HG02870 (cell line): ENCODE results near the gene ANO4.
A peak's percentile ranks its signal among the peaks of the same experiment; 100 is the strongest.
"Not testable (repeated sequence)": the region's sequence is repeated elsewhere in the genome, so short reads cannot be mapped to it uniquely, and the experiment has no call there.

ENCODE experiments used
- ATAC-seq: cut with Tn5 transposase; IDR thresholded peaks from one replicate; pipeline ENCODE4 v1.9.1; 2021; ENCODE audit warnings: mild to moderate bottlenecking, moderate library complexity; ENCODE audit not compliant: unreplicated experiment

ANO4 gene

DNA sequence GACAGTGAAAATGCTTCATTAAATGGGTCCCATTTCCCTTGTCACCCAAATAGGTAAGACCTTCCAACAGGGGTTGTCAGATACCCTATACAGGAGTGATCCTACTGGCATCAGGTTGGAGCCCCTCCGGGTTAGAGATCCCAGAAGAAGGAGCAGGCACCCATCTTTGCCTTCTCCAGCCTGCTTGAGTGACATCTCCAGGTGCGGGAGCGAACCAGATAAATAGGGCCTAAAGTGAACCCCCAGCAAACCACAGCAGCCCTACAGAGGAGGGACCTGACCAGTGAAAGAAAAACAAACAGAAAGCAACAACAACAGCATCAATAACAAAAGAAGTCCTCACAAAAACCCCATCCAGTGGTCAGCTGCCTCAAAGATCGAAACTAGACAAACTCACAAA lies 233.2 kb downstream of the ANO4 start:
- no peak for ATAC-seq

- peak; percentile 80 for ATAC-seq
Observed at GRCh38 chr12:101038289-101038871, 243.8 kb downstream of the ANO4 start.

DNA sequence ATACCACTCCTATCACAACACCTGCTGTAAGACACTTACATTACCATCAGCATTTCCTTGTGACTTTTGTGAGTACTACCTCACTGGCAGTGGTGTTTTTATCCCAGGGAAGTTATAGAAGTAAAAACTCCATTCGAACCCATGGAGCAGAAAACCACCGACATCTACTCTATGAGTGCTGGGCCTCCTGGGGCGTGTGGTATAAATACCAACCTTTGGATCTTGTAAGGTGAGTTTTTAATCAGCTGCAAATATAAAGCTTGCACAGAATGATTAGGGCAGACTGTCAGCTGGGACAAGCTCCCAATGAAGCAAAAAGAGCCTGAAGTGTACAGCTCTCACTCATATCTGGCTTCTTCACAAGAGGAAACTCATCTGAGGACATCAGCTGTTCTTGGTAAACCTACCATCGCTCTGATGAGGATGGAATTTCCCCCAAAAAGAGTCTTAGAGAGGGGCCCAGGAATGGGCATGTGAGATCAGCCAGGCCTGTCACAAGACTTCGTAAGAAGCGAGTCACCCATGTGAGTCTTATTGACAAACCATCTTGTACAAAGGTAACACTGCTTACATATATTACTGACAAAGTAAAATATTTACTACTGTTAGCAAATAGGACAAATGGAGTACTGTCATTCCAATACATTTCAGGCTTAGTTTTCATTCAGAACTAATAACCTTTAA lies 245.4 kb downstream of the ANO4 start:
- ATAC-seq, result no peak

DNA sequence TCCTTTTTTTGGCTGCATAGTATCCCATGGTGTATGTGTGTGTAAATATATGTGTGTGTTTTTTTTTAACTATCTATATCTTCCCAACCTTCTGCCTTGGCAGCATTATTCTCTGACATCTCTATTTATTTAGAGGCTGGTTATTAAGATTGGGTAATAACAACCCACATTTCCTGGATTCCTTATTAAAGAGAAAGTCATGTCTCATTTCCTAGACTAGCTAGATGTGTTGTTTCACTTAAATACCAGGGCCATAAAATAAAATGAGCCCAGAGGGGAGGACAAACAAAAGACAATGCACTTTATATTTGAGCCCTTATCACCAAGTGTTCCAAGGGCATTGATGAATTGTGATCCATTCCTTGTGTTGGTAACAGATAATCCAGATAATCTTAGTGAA lies 246.4 kb downstream of the ANO4 start:
- no peak for ATAC-seq

DNA sequence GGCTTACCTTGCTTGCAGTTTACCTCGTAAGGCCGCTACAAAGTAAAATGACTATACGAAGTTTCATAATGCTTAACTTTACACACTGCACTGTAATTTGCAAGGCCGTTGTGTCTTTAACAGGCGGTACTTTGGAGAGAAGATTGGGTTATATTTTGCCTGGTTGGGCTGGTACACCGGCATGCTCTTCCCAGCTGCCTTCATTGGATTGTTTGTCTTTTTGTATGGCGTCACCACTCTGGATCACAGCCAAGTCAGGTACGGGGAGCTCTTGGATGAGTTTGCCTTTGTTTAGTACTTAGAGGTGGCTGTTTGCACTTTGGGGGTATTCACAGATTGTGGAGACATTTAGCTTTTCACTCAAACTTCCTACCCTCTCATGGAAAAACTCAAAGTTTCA lies 247.6 kb downstream of the ANO4 start:
- ATAC-seq, result no peak

GRCh38 chr12:101044512-101045059 lies 250.0 kb downstream of the ANO4 start:
- ATAC-seq, result no peak

DNA sequence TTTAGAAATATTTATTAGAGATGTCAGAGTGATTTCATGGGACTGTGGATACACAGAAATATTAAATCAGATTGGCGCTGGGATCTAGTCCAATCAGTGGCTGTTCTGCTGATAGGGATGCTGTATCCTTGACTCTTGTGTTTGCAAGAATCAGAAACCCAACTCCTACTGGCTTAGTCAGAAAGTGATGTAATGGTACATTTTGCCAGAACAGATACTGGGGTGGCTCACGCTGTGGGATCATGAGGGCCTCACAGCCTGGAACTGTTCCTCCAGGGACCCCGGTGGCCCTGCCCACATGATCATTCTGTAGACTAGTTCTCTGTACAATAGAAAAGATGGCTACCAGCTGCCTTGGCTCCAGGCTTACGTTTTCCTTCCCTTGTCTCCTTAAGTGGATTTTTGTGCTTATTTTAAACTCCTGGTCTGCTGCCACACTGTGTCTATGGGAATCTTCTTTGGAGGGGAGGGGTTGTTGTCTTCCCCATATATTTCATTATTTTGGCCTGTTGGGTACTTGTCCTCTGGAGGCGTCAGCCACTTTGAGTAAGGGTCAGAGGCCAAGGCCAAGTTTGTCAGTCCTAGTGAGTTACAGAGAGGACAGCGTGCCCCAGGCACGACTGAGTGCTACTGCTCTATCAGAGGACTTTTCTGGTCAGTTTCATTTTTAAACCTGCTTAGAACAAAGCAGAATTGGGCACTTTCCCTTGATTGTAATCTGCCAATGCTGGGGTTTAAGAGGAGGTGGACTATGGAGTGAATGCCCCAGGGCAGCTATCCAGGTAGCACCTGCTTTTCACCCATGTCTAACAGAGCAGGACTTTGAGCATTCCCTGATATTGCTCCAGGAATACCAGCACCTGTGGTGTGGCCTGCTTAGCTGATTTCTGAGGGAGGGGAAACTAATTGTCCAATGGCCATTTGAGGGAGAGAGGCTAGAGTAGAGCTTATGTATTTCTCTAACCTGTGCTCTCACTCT lies 251.2 kb downstream of the ANO4 start:
- no peak for ATAC-seq

GRCh38 chr12:101047652-101048051 lies 253.1 kb downstream of the ANO4 start:
- ATAC-seq, result no peak

- no peak for ATAC-seq
Observed at GRCh38 chr12:101050631-101051030, 256.1 kb downstream of the ANO4 start.

GRCh38 chr12:101051151-101051550 lies 256.6 kb downstream of the ANO4 start:
- ATAC-seq, result no peak

DNA sequence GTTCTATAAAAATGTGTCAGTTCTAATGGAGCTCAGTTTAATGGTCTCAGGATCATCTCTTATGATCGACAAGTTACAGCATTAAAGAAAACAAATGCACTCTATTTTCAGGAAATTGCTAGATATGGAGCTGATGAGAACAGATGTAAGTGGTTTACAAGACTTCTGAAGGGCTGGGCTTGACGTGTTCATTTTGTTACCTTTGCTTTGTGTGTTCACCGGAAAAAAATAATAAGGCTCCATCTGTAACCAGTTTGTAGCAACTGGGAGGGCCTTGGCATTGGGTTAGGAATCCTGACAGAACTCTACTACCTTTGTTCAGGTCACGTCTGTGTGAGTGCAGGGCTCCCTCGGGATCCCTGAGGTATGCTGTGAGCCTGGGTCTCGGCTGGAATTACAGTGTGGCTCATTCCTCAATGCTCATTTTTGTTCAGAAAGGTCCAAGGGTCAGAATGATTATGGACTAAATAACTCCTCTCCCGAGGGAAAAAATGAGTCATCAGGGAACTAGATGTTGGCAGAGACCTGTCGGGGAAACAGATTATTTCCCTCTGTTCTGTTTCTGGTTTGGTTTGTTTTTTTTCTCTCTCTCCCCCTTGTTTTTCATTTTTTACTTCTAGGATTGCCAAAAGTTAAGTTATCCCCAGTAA lies 257.4 kb downstream of the ANO4 start:
- no peak for ATAC-seq

- ATAC-seq, result no peak
Observed at GRCh38 chr12:101053203-101053602, 258.6 kb downstream of the ANO4 start.

- ATAC-seq, result no peak
Observed at GRCh38 chr12:101055940-101056339, 261.4 kb downstream of the ANO4 start.

- not testable (repeated sequence) for ATAC-seq
Observed at GRCh38 chr12:101062508-101062907, 267.9 kb downstream of the ANO4 start.

DNA sequence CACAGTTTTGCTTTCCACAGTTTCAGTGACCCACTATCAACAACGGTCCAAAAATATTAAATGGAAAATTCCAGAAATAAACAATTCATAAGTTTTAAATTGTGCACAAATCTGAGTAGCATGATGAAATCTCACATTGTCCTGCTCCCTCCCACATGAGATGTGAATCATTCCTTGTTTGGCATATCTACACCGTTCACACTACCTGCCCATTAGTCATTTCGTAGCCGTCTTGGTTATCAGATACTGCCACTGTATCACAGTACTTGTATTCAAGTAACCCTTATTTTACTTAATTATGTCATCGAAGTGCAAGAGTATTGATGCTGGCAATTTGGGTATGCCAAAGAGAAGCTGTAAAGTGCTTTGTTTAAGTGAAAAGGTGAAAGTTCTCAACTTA lies 270.1 kb downstream of the ANO4 start:
- no peak for ATAC-seq

DNA sequence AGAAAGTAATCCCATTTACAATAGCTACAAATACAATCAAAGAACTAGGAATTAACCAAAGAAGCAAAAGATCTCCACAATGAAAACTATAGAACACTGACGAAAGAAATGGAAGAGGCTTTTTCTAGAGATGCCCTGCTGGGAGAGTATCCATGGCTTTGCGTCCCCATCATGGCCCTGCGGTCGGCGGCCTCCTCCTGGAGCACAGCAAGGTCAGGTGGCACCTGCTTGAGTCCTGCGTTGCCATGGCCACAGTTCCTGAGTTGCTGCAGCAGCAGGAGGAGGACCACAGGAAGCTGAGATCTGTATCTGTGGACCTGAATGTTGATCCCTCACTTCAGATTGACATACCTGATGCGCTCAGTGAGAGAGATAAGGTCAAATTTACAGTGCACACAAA lies 271.9 kb downstream of the ANO4 start:
- no peak for ATAC-seq

DNA sequence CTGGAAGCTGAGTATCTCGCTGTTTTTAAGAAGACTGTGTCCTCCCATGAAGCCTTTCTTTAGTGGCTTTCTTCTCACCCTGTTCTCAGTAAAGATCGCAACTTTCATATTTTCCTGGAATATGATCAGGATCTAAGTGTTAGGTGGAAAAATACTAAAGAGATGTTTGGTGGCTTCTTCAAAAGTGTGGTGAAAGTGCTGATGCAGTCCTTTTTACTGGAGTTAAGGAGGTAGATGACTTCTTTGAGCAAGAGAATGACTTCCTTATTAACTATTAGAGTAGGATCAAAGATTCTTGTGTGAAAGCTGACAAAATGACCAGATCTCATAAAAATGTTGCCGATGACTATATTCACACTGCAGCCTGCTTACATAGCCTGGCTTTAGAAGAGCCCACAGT lies 273.8 kb downstream of the ANO4 start:
- no peak for ATAC-seq

- no peak for ATAC-seq
Observed at GRCh38 chr12:101068836-101069235, 274.3 kb downstream of the ANO4 start.

DNA sequence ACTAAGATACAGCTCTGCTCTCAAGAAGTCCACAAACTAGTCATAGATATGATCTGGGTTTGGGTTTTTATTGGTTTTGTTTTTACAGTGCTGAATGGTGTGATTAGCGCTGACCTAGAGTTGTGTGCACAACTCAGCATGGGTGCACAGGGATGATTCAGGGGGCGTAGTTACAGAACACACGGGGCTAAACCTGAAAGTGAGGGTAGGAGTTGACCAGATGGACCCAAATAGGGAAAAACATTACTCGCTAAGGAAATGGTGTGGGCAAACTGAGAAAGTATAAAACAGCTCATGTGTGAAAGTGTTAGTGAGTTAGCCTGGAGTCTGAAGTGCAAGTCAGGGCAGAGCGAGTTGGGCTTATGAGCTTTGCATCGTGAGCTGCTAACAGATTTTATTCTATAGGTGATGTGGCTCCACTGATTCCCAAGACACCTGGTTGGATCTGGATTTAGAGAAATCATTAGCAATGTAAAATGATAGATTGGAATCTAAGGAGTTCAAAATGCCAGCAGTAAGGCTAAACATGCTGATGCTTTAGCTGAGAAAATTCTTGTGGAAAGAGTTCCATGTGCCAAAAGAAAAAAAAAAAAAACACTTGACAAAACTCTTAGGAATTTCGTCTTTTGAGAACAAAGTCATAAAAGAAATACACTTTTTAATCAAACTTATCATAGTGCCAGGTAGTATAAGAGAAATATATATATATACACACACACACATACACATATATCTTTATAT lies 280.5 kb downstream of the ANO4 start:
- ATAC-seq, result no peak

- ATAC-seq, result no peak
Observed at GRCh38 chr12:101076921-101077320, 282.3 kb downstream of the ANO4 start.
